Measurements from ENCODE around the gene RFX5. TPM values are rescaled to one million over a fixed set of nuclear protein-coding genes. Genes with fewer than 3 reads are reported as not detected.

Gene RFX5
- total and polyA plus RNA-seq, 2 of the 13 experiments (the other 11 are each of a cell fraction or from before 2014, with no cell fraction given) = 17.9 to 36.2 TPM

- TF ChIP-seq, protein P1, sequence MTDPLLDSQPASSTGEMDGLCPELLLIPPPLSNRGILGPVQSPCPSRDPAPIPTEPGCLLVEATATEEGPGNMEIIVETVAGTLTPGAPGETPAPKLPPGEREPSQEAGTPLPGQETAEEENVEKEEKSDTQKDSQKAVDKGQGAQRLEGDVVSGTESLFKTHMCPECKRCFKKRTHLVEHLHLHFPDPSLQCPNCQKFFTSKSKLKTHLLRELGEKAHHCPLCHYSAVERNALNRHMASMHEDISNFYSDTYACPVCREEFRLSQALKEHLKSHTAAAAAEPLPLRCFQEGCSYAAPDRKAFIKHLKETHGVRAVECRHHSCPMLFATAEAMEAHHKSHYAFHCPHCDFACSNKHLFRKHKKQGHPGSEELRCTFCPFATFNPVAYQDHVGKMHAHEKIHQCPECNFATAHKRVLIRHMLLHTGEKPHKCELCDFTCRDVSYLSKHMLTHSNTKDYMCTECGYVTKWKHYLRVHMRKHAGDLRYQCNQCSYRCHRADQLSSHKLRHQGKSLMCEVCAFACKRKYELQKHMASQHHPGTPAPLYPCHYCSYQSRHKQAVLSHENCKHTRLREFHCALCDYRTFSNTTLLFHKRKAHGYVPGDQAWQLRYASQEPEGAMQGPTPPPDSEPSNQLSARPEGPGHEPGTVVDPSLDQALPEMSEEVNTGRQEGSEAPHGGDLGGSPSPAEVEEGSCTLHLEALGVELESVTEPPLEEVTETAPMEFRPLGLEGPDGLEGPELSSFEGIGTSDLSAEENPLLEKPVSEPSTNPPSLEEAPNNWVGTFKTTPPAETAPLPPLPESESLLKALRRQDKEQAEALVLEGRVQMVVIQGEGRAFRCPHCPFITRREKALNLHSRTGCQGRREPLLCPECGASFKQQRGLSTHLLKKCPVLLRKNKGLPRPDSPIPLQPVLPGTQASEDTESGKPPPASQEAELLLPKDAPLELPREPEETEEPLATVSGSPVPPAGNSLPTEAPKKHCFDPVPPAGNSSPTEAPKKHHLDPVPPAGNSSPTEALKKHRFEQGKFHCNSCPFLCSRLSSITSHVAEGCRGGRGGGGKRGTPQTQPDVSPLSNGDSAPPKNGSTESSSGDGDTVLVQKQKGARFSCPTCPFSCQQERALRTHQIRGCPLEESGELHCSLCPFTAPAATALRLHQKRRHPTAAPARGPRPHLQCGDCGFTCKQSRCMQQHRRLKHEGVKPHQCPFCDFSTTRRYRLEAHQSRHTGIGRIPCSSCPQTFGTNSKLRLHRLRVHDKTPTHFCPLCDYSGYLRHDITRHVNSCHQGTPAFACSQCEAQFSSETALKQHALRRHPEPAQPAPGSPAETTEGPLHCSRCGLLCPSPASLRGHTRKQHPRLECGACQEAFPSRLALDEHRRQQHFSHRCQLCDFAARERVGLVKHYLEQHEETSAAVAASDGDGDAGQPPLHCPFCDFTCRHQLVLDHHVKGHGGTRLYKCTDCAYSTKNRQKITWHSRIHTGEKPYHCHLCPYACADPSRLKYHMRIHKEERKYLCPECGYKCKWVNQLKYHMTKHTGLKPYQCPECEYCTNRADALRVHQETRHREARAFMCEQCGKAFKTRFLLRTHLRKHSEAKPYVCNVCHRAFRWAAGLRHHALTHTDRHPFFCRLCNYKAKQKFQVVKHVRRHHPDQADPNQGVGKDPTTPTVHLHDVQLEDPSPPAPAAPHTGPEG (CRISPR knock-in tag; IDR thresholded peaks at IDR 0.05) = no peak
- no peak for TF ChIP-seq ZKSCAN8 (CRISPR knock-in tag; IDR thresholded peaks at IDR 0.05; ENCODE audit: borderline replicate concordance)
- no peak for TF ChIP-seq TEF (CRISPR knock-in tag; IDR thresholded peaks at IDR 0.05)
- TF ChIP-seq JUNB (CRISPR knock-in tag; IDR thresholded peaks at IDR 0.05; ENCODE audit: borderline replicate concordance) = 0 out of 2 replicates have a peak, but pooled peaks have one; percentile 18
- TF ChIP-seq GATAD1 (CRISPR knock-in tag; IDR thresholded peaks at IDR 0.05) = no peak
- TF ChIP-seq KDM1A (CRISPR knock-in tag; IDR thresholded peaks at IDR 0.05) = no peak
- no peak for TF ChIP-seq ZNF83 (CRISPR knock-in tag; IDR thresholded peaks at IDR 0.05; ENCODE audit: borderline replicate concordance)
- TF ChIP-seq, protein P2, sequence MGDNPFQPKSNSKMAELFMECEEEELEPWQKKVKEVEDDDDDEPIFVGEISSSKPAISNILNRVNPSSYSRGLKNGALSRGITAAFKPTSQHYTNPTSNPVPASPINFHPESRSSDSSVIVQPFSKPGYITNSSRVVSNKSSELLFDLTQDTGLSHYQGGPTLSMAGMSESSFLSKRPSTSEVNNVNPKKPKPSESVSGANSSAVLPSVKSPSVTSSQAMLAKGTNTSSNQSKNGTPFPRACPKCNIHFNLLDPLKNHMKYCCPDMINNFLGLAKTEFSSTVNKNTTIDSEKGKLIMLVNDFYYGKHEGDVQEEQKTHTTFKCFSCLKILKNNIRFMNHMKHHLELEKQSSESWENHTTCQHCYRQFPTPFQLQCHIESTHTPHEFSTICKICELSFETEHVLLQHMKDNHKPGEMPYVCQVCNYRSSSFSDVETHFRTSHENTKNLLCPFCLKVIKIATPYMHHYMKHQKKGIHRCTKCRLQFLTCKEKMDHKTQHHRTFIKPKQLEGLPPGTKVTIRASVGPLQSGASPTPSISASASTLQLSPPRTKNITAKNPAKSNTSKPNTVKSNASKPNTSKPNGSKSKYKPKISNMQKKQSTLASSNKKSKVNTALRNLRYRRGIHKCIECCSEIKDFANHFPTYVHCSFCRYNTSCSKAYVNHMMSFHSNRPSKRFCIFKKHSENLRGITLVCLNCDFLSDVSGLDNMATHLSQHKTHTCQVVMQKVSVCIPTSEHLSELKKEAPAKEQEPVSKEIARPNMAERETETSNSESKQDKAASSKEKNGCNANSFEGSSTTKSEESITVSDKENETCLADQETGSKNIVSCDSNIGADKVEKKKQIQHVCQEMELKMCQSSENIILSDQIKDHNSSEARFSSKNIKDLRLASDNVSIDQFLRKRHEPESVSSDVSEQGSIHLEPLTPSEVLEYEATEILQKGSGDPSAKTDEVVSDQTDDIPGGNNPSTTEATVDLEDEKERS (CRISPR knock-in tag; IDR thresholded peaks at IDR 0.05) = no peak
- no peak for TF ChIP-seq MZF1 (CRISPR knock-in tag; IDR thresholded peaks at IDR 0.05; ENCODE audit: borderline replicate concordance)
- TF ChIP-seq ZNF251 (CRISPR knock-in tag; IDR thresholded peaks at IDR 0.05) = 0 out of 2 replicates have a peak, but pooled peaks have one; percentile 27
- no peak for TF ChIP-seq ZNF263 (CRISPR knock-in tag; IDR thresholded peaks at IDR 0.05)
- no peak for TF ChIP-seq ZNF773 (CRISPR knock-in tag; IDR thresholded peaks at IDR 0.05; ENCODE audit: borderline replicate concordance)
- TF ChIP-seq ZNF646 (CRISPR knock-in tag; IDR thresholded peaks at IDR 0.05) = no peak
Observed at GRCh38 chr1:151373196-151373595, 26.1 kb upstream of the RFX5 start (continued).

All from HepG2 (cell line).